Osteocyte (in vitro differentiated cells): ENCODE measurements around the gene DDX24. TPM values are rescaled to one million over a fixed set of nuclear protein-coding genes. Genes with fewer than 3 reads are reported as not detected.

ENCODE experiments used
- DNase-seq: peaks from one replicate; pipeline ENCODE4 v3.0.0; 2021; ENCODE audit warnings: mixed read lengths; ENCODE audit not compliant: unreplicated experiment; ENCODE audit errors: extremely low spot score
- H3K27ac Mint-ChIP-seq: one replicate; pipeline ENCODE4 v1.8.0; 2021; ENCODE audit warnings: mild to moderate bottlenecking, mixed read lengths; ENCODE audit not compliant: unreplicated experiment
- H3K27me3 Mint-ChIP-seq: one replicate; pipeline ENCODE4 v1.8.0; 2021; ENCODE audit warnings: mixed read lengths; ENCODE audit not compliant: unreplicated experiment
- H3K36me3 Mint-ChIP-seq: one replicate; pipeline ENCODE4 v1.8.0; 2021; ENCODE audit warnings: mixed read lengths; ENCODE audit not compliant: unreplicated experiment
- H3K4me1 Mint-ChIP-seq: one replicate; pipeline ENCODE4 v1.8.0; 2021; ENCODE audit warnings: mixed read lengths; ENCODE audit not compliant: unreplicated experiment
- H3K4me3 Mint-ChIP-seq: one replicate; pipeline ENCODE4 v1.8.0; 2021; ENCODE audit warnings: mild to moderate bottlenecking, moderate library complexity, mixed read lengths; ENCODE audit not compliant: unreplicated experiment
- H3K9me3 Mint-ChIP-seq: one replicate; pipeline ENCODE4 v1.8.0; 2021; ENCODE audit warnings: mixed read lengths; ENCODE audit not compliant: unreplicated experiment
- total RNA-seq: library from RNA; stranded (reverse); gene quantifications from 2 replicates; pipeline ENCODE4 v1.2.1, GENCODE V29; 2021
- TF ChIP-seq, protein P1 (sequence below): fragments of 200-600 bp; sonication (generic); IDR thresholded peaks from 2 replicates; pipeline ENCODE4 v1.5.0; 2021; ENCODE audit warnings: antibody characterized with exemption, mild to moderate bottlenecking, moderate library complexity

The DDX24 gene
- total RNA-seq, 1 donor from 2014 or later = 167 TPM

DNA sequence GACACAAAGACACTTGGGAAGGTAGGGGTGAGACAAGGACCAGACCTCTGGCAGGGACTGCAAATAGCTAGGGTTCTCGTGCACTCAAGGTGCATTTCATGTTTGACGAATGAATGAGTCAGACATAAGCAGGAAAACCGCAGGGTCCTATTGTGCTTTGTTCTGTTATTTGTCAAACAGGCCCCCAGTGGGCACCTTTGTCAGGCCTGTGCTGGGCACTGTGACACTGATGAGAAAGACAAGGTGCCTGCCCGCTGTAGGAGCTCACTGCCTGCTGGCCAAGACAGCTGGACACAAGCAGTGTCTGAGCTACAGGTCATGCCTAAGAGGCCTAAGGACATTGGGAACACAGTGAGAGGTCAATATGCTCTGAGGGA, 52.6 kb downstream of the DDX24 start:
- DNase-seq = no peak
- TF ChIP-seq, protein P1, sequence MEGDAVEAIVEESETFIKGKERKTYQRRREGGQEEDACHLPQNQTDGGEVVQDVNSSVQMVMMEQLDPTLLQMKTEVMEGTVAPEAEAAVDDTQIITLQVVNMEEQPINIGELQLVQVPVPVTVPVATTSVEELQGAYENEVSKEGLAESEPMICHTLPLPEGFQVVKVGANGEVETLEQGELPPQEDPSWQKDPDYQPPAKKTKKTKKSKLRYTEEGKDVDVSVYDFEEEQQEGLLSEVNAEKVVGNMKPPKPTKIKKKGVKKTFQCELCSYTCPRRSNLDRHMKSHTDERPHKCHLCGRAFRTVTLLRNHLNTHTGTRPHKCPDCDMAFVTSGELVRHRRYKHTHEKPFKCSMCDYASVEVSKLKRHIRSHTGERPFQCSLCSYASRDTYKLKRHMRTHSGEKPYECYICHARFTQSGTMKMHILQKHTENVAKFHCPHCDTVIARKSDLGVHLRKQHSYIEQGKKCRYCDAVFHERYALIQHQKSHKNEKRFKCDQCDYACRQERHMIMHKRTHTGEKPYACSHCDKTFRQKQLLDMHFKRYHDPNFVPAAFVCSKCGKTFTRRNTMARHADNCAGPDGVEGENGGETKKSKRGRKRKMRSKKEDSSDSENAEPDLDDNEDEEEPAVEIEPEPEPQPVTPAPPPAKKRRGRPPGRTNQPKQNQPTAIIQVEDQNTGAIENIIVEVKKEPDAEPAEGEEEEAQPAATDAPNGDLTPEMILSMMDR = no peak
- no peaks in the 10 kb centered on the region for H3K27me3 Mint-ChIP-seq

DNA sequence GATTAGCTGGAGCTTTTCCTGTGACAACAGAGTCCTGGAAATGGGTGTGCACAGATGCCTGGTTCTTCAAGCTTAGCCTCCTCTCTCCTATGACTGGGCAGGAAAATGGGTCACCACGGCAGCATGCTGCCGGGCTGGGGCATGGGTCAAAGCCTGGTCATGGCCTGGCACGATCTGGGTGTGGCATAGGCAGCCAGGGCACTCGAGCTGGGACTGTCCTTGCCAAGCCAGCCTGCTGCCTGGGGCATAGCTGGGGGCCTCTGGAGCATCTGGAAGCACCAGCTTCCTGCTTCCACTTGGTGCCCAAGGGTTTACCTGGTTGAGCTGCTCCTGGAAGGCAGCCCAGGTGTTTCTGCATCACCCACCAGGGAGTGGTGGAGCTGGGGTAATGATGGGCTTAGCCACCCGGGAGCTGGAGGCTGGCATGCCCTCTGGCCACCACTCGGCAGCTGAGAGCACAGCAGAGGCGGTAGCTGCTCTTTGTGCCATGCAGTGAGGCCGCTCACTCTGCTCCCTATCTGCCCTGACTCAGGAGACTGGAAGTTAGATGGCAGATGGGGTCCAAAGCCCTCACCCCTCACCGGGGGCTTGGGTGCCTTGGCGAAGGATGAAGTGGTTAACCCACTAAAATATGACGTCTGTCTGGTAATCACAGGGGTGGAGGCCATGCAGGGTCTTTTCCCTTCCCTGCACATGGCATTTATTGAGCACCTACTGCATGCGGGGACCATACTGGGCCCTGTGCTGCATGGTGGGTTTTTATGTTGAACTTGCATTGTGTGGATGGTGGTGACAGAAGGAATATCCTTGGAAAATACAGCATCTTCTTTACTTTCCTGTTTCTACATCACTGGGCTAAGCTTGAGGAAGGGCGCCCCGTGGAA, 53.2 kb downstream of the DDX24 start:
- TF ChIP-seq, protein P1 = no peak

More for the DNA sequence above, 52.6 kb downstream of the DDX24 start:
- H3K4me3 Mint-ChIP-seq = no peak overlapping the region
- H3K36me3 Mint-ChIP-seq = no peaks in the 10 kb centered on the region
- H3K27ac Mint-ChIP-seq = no peak overlapping the region
- no peaks in the 10 kb centered on the region for H3K9me3 Mint-ChIP-seq
- peaks cover 3% of the 10 kb centered on the region for H3K4me1 Mint-ChIP-seq

DNA sequence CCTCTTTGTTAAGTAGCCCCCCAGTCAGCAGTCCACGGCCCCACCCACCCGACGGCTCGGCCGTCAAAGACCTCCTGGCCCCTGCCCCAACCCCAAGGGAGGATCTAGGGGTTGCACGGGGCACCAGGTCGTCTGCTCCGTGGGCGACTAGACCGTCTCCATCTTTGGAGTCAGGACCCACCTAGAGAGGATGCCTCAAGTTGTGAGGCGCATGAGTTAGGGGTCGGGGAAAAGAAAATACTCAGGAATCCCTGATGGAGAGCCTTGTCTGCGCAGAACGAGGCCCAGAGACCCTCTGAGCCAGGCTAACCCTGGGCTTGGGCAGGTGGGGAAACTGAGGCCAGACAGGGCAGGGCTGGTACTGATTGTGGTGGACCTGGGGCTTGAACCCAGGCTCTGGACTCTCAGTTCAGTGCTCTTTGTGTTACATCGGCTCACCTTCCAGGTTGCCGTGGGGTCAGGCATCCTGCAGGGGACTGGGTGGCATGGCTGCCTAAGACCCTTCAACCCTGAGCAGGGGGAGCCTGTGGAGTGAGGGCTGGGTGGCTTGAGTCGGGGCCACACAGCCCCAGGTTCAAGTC, 54.0 kb downstream of the DDX24 start:
- no peak for DNase-seq
- H3K4me1 Mint-ChIP-seq = peaks cover 3% of the 10 kb centered on the region
- TF ChIP-seq, protein P1 = no peak
- H3K9me3 Mint-ChIP-seq = no peaks in the 10 kb centered on the region
- H3K36me3 Mint-ChIP-seq = no peaks in the 10 kb centered on the region
- peaks cover 7% of the 10 kb centered on the region for H3K27me3 Mint-ChIP-seq
- H3K27ac Mint-ChIP-seq = no peak overlapping the region
- peak overlapping the region; percentile 61 for H3K4me3 Mint-ChIP-seq

More for the DNA sequence above, 53.2 kb downstream of the DDX24 start:
- Mint-ChIP-seq H3K27ac (no peak overlapping the region), H3K9me3 (no peaks in the 10 kb centered on the region), H3K27me3 (peaks cover 3% of the 10 kb centered on the region), H3K4me1 (peaks cover 3% of the 10 kb centered on the region), H3K36me3 (no peaks in the 10 kb centered on the region), H3K4me3 (peak overlapping the region; percentile 61)
- no peak for DNase-seq

DNA sequence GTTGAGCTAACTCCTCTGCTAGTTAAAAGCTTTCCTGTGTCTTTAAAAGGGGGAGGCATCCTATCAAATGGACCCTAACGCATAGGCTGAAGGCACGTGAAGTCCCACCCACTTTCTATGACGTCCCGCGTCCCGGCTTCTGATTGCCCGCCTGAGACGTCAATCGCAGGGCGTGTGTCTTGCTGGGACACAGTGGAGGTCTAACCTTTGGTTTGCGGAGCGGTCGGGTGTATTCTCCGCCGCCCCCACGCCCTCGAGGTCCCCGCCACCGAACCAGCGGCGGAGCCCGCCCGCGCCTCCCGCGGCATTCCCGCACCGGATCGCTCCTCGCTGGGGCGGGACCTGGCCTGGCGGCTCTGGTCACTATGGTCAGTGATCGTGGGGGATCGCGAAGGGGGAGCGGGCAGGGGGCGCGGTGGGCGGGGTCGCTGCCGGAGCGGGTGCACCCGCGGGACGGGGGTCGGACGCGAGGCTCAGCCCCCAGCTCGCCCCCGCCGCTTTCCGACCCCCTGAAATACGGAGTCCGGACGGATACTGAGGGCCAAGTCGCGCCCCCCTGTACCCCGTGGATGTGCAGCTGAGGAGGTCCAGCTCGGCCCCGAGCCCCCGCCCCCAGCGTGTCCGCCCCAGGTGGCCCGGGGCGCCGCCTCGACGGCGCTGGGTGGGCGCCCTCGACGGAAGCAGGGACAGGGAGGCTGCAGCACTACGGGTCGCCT, 54.7 kb downstream of the DDX24 start, which contains the start of gene OTUB2:
Gene OTUB2, plus strand, starts transcription at position 168 of the 716 bp plus-strand sequence. Its CDS starts 198 bp downstream, at position 366.
- Mint-ChIP-seq H3K27ac (no peak within 1 kb of the TSS), H3K4me3 (peak within 1 kb of the TSS; percentile 66), H3K36me3 (no peaks in the 10 kb centered on the region), H3K9me3 (no peaks in the 10 kb centered on the region), H3K4me1 (peaks cover 8% of the 10 kb centered on the region), H3K27me3 (peaks cover 7% of the 10 kb centered on the region)
- TF ChIP-seq, protein P1 = no peak
- DNase-seq = peak; percentile 97
